GM11168 (cell line): ENCODE results near the gene MYO15B.

ENCODE experiments used
- in situ Hi-C: fragments of 300-500 bp; cut with MboI; formaldehyde crosslinking; loops from one replicate; pipeline ENCODE4 v1.12.0; 2022; ENCODE audit warnings: low sequenced_read_pairs; ENCODE audit not compliant: unreplicated experiment

MYO15B gene

DNA sequence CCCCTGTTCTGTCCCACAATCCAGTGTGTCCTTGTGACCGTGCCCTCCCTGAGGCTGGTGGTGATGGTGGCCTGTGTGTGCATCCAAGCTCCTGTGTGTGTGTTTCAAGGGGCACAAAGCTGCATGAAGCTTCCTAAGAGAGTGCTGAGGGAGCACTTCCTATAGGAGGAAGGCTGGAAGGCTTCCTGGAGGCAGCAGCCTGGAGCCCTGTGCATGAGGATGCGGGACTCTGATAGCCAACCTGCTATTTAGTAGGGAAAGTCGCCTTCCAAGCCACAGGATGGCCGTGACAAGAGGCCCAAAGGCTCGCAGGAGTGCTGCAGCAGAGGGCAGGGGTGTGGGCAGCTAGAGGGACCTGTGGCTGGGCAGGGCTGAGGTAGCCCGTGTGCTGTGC lies 8.3 kb downstream of the MYO15B start:
- in situ Hi-C loops, result no loop called here

DNA sequence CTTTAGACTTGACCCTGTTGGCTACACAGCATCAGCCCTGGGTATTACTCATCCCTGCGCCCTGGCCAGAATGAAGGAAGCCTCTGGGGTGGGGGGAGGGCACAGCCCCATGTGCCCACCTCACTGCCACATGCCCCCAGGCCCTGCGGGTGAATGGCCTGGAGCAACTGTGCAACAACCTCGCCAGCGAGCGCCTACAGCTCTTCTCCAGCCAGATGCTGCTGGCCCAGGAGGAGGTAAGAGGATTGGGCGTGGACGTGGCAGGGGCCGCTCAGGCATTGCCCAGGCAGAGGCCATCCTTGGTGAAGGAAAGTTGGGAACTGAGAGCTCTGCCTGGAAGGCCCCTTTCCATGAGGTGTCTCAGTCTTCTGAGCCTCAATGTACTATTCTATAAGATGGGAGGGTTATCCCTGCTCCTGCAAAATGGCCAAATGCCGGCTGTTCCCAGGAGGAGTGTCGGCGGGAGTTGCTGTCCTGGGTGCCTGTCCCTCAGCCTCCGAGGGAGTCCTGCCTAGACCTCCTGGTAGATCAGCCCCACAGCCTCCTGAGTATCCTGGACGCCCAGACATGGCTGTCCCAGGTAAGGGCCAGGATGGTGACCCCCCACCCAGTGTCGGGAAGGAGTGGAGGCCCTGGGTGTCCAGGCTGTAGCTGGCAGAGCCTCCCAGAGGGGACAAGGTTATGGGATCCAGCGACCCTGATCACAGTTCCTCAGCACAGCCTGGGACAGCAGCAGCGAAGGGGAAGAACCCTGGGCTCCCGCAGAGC lies 8.9 kb downstream of the MYO15B start:
- in situ Hi-C loops, result no loop called here

DNA sequence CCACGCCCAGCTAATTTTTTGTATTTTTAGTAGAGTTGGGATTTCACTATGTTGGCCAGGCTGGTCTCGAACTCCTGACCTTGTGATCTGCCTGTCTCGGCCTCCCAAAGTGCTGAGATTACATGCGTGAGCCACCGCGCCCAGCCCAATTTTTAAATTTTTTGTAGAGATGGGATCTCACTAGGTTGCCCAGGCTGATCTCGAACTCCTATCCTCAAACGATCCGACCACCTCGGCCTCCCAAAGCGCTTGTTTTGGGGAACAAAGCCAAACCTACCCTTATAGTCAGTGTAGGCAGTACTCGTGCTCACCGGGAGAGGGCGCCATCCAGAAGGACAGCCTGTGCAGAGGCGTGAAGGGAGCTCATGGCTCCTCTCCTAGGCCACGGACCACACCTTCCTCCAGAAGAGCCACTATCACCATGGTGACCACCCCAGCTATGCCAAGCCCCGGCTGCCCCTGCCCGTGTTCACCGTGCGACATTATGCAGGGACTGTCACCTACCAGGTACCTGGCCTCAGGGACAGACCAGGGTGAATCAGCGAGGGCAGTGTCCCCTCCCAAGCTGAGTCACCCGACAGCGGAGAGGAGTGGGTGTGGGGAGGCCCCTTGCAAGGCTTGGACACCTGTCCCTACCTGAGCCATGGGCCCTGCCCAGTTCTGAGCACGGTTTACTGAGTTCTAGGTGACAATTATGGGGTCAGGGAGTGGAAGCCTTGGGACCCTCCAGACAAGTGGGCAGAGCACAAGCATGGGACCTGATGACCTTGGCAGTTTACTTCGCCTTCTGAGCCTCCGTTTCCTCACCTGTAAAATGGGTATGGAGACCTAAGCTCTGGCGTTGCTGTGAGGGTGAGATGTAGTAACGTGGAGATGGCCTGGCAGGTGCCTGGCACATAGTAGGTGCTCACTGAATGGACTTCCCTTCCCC lies 13.7 kb downstream of the MYO15B start:
- in situ Hi-C loops, result no loop called here

DNA sequence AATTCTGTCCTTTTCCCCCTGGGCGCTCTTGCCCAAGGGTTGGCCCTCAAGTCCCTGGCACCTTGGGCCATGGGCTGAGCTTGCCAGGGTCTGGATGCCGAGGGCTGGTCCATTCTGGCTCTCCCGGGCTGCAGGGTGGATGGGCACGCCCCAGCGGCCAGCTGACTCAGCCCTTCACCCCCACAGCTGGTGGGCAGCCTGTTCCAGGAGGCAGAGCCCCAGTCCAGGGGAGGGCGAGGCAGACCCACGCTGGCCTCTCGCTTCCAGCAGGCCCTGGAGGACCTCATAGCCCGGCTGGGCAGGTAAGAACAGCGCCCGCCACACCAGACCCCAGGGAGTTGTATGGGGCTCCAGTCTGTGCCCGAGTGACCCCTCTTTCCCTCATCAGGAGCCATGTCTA lies 15.0 kb downstream of the MYO15B start:
- in situ Hi-C loops, result no loop called here

DNA sequence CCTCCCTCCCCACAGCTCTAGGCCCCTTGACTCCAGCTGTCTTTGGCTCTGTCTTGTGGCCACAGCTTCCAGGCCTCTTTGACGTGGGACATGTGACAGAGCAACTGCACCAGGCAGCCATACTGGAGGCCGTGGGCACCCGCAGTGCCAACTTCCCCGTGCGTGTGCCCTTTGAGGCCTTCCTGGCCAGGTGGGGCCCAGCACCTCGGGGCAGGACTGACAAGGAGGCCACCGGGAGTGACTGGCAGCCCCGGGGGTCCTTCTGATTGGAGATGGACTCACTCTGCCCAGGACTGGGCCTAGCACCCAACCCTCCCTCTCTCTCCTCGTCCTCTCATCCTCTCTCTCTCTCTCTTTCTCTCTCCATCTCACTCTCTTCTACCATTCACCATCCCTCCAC lies 15.5 kb downstream of the MYO15B start:
- in situ Hi-C loops, result no loop called here

DNA sequence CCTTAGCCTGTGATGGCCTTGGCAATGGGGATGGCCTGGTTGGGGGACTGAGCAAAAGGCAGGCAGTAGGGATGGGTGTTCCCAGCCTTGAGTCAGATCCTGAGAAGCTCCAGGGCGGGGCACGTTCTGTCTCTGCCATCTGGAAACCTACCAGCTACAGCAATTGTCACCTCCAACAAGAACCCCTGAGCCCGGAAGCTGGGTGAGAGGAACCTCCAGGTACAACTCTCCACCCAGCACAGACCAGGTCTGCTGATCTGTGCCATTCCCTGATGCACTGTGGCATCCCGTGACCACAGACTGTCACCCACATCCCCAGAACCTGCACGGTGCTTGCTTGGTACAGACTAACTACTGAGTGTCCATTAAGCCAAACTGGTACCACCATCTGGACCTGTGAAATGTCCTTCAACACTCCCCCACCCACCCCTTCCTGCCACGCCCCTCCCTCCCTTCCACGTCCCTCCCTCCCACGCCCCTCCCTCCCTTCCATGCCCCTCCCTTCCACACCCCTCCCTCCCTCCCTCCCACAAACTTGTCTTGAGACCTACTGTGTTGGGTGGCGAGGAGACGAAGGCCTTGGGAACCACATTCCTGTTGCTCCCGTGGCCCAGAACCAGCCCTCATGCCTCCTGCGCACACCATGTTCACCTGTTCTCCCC lies 16.6 kb downstream of the MYO15B start:
- in situ Hi-C loops, result no loop called here

DNA sequence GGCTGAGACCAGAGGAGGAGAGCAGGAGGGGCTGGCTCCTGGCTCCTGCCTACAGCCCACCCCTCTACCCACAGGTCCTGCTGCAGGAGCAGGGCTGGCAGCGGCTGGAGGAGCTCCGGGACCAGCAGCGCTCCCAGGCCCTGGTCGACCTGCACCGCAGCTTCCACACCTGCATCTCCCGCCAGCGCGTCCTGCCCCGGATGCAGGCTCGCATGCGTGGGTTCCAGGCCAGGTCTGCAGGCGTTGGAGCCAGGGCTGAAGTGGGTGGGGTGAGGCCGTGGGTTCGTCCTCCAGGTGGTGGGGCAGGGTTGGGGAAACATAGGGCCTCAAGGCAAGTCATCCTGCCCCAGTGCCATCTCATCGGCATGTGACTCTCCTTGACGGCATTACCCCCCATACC lies 18.2 kb downstream of the MYO15B start:
- in situ Hi-C loops, result no loop called here

DNA sequence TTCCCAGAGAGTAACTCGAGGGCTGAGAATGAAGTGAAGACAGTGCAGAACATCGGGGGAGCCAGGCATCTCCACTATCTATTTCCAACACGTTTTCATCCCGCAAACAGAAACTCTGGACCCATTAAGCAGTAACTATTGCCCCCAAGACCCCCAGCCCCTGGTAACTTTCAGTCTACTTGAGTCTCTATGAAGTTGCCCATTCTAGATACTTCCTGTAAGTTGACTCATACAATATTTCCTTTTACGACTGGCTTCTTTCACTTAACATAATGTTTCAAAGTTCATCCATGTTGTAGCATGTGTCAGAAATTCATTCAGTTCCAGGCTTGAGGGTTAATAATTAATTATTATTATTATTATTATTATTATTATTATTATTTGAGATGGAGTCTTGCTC lies 19.5 kb downstream of the MYO15B start:
- in situ Hi-C loops, result no loop called here

DNA sequence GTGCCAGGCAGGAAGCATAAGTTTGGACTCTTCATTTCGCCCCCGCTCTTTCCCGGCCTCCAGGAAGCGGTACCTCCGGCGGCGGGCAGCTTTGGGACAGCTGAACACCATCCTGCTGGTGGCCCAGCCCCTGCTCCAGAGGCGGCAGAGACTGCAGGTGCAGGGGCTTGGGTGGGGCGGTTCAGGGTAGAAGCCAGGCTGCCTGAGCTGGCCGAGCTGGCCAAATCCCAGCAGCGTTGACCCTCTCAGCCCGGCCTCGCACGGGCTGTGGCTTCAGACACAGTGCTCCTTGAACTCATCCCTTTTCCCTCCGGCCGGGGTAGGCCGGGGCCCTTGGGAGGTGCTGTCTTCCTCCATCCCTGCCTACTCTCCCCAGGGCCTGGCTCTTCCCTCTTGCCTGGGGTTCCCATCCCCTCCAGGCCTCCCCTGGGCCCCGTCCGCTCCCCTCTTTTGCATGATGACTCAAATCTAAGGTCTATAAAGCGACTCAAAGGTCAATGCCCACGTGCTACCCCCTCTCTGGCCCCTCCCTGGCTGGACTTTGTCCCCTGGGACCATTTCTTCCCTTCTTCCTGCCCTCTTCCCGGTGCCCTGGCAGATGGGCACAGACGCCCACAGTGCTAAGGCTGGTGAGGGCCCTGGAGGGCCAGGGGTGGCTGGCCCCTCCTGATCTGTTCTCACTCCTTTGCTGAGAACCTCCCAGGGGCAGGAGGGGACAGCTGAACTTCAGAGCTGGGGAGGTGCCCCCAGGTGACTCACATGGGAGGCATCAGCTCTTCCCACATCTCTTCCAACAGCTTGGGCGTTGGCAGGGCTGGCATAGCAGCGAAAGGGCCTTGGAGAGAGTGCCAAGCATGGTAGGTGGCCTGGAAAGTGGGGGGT lies 22.7 kb downstream of the MYO15B start:
- in situ Hi-C loops, result no loop called here

DNA sequence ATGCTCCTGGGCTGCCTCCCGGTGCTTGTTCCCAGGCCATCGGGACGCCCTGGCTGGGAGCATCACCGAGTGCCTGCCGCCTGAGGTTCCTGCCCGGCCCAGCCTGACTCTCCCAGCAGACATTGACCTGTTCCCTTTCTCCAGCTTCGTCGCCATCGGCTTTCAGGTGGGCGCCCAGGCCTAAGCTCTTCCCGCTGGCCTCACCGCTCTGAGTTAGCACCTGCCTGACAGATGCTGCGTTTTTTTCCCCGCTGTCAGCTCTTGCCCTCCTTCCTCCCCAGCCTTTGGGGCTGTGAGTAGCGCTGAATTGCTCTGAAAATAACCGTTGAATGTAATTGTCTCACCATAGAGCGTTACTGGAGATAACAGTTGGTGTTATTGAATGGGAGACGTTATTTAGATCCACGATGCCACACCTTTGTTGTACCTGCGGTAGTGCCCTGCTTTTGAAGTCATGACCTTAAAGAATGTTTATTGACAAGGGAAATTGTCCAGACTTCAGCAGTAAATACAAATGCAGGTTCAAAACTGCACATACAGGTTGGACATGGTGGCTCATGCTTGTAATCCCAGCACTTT lies 24.3 kb downstream of the MYO15B start:
- in situ Hi-C loops, result no loop called here

DNA sequence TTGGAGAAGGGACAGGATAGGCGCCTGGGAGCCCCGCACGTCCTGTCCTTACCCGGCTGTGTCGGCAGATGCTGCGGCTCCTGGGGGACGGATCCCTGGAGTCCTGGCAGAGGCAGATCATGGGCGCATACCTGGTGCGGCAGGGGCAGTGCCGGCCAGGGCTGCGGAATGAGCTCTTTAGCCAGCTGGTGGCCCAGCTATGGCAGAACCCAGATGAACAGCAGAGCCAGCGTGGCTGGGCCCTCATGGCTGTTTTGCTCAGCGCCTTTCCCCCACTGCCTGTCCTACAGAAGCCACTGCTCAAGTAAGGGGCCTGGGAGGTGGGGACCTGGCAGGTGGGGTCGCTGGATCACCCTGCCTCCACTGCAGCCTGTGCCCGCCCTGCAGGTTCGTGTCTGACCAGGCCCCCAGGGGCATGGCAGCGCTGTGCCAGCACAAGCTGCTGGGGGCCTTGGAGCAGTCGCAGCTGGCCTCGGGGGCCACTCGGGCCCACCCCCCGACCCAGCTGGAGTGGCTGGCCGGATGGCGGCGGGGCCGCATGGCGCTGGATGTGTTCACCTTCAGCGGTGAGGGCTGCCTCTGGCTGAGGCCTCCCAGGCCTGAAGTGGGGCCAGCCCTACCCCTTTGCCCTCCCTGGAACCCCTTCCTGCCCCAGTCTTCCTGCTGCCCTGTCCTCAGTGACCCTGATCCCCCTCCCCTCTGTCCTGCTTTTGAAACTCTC lies 25.5 kb downstream of the MYO15B start:
- in situ Hi-C loops, result no loop called here

DNA sequence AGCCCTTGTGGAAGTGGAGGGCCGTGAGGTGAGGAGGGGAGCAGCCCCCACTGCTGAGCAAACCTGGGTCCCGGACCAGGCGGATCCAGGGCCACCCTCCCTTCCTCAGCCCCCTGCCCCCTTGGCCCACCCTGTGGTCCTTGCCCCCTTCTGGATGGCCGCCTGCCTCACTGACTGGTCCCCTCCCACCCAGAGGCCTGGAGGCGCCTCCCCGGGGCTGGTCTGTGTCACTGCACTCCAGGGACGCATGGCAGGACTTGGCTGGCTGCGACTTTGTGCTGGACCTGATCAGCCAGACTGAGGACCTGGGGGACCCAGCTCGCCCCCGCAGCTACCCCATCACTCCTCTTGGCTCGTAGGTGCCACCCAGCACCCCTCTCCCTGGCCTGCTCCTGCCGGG lies 26.4 kb downstream of the MYO15B start:
- in situ Hi-C loops, result no loop called here

DNA sequence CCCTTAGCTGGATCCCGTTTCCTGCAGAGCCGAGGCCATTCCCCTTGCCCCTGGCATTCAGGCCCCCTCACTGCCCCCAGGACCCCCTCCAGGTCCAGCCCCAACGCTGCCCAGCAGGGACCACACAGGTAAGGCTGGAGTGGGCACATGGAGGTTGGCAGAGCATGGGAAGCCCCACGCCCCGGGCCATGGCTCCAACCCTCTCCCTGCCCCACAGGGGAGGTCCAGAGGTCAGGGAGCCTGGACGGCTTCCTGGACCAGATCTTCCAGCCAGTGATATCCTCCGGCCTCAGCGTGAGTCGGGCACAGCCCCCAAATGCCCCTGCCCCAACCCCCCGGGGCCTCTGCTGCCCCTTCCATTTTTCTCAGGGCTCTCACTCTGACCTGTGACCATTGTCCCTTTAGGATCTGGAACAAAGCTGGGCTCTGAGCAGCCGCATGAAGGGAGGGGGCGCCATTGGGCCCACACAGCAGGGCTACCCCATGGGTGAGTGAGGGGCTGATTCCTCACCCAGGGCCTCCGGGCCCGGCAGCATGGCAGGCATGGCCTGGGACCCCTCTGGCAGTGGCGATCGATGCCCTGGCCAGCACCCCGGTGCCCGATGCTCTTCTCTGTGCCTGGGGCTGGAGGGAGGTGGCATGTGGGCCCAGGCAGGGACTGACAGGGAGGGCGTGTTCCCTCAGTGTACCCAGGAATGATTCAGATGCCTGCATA lies 27.1 kb downstream of the MYO15B start:
- in situ Hi-C loops, result loop anchor here (5.0 kb wide), 1 partner anchor 138 kb away; no protein-coding TSS in a partner anchor

DNA sequence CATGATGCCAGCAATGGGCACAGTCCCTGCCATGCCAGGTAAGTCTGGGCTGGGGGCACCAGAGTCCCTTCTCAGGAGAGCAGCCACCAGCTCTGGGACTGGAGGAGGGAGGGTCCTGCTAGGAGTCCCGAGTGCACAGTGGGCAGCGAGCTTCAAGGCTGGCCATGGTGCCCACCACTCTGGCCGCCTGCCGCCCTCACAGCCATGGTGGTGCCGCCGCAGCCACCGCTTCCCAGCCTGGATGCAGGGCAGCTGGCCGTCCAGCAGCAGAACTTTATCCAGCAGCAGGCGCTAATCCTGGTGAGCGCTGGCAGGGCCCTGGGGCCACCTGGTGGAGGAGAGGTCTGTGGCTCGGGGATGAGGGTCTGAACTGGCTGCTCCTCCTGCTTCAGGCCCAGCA lies 27.7 kb downstream of the MYO15B start:
- in situ Hi-C loops, result loop anchor here (5.0 kb wide), 1 partner anchor 137 kb away; no protein-coding TSS in a partner anchor

DNA sequence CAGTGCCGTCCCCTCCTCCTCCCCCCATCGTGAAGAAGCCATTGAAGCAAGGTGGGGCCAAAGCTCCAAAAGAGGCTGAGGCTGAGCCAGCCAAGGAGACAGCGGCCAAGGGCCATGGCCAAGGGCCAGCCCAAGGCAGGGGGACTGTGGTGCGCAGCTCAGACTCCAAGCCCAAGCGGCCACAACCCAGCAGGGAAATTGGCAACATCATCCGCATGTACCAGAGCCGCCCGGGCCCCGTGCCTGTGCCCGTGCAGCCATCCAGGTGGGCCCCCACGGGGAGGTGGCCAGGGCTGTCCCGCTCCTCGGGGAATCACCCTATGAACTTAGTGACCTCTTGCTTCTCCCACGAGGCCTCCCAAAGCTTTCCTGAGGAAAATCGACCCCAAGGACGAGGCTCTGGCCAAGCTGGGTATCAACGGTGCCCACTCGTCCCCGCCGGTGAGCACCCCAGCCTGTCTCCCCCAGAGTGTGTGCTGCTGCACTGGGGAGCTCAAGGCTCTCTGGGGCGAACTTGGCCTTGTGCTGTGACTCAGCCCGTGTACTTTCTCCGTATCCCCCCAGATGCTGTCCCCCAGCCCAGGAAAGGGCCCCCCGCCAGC lies 29.0 kb downstream of the MYO15B start:
- in situ Hi-C loops, result loop anchor here (5.0 kb wide), 1 partner anchor 136 kb away; no protein-coding TSS in a partner anchor

DNA sequence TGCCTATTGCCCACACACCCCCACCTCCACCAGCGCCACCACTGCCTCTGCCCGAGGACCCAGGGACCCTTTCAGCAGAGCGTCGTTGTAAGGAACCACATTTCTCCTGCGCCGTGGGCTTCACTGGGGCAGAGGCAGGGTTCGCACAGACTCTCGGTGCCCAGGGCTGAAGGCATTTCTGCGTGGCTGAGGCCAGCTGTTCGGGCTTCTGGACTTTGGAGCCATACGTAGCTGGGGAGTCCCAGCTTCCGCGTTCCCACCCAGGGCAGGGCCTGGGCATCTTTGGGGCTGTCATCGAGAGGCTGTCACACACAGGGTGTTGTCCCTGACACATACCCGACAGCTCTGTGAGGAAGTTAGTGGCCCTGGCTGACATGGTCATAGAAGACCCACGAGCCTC lies 29.6 kb downstream of the MYO15B start:
- in situ Hi-C loops, result loop anchor here (5.0 kb wide), 1 partner anchor 135 kb away; no protein-coding TSS in a partner anchor

DNA sequence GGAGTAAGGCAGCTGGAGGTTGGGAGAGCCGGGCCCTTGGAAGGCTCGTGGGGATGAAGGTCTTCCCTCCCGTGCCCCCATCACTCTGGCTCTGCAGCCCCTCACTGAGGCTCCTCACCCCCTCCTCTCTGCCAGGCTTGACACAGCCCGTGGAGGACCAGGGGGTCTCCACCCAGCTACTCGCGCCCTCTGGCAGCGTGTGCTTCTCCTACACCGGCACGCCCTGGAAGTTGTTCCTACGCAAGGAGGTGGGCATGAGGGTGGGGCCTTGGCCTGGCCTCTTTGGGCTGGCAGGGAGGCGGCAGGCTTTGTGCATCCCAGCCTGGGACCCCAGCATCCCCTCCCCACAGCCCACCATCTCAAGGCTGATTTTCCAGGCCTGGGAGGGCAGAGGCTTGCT lies 30.1 kb downstream of the MYO15B start:
- in situ Hi-C loops, result loop anchor here (5.0 kb wide), 1 partner anchor 135 kb away; no protein-coding TSS in a partner anchor
